GM19328 (cell line): ENCODE data around the gene CASQ2.
A peak's percentile ranks its signal among the peaks of the same experiment; 100 is the strongest.
"Not testable (repeated sequence)": the region's sequence is repeated elsewhere in the genome, so short reads cannot be mapped to it uniquely, and the experiment has no call there.

ENCODE experiments used
- ATAC-seq: cut with Tn5 transposase; IDR thresholded peaks from one replicate; pipeline ENCODE4 v1.9.1; 2021; ENCODE audit warnings: mild to moderate bottlenecking, moderate library complexity; ENCODE audit not compliant: unreplicated experiment

Gene CASQ2

DNA sequence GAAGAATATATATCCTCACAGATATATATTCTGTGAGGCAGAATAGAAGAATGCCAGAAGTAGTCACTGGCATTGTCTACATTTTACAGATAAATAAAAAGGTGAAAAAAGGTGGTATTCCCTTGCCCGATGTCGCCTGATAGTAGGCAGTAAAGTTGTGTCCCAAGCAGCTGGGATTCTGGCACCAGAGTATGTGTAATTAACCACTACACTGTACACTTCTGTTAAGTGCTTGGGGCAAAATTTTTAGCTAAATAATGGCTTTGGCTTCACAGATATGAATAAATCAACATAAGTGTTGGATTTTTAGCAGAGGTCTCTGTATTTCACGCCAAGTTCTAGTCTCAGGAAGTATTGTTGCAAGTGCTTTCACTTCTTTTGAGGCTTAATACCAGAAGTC, 13.3 kb upstream of the CASQ2 start:
- no peak for ATAC-seq

DNA sequence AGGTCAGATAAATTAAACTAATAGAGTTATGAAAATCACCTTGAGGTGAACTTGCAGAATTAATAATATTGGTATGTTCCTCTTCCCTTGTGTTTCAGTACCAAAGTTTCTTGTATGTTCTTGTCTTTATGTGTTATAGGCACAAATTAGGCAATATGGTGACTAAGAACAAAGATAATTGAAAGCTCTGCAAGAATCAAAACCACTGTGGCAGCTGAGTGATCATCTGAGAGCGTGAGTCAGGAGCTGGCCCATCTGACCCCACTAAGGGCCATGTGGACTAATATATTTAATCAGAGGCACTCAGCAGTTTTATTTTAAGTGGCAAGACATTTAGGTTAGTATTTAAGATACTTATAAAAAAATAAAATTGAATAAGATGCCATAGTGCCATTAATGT, 12.8 kb upstream of the CASQ2 start:
- ATAC-seq = no peak

DNA sequence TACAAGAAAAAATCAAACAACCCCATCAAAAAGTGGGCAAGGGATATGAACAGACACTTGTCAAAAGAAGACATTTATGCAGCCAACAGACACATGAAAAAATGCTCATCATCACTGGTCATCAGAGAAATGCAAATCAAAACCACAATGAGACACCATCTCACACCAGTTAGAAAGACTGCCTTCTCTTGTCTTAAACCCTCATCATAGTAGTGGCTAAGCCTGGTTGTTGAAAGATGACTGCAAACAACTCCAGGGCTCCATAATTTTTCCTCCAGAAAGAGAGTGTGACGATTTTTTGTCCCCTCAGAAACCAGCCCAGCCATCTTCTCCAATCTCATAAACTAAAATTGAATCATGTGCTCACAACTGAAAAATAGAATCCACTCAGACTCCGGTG, 12.1 kb upstream of the CASQ2 start:
- not testable (repeated sequence) for ATAC-seq

- not testable (repeated sequence) for ATAC-seq
Measured at GRCh38 chr1:115779075-115779474, 10.6 kb upstream of the CASQ2 start.

GRCh38 chr1:115771847-115772457, 3.4 kb upstream of the CASQ2 start:
- peak; percentile 84 for ATAC-seq

DNA sequence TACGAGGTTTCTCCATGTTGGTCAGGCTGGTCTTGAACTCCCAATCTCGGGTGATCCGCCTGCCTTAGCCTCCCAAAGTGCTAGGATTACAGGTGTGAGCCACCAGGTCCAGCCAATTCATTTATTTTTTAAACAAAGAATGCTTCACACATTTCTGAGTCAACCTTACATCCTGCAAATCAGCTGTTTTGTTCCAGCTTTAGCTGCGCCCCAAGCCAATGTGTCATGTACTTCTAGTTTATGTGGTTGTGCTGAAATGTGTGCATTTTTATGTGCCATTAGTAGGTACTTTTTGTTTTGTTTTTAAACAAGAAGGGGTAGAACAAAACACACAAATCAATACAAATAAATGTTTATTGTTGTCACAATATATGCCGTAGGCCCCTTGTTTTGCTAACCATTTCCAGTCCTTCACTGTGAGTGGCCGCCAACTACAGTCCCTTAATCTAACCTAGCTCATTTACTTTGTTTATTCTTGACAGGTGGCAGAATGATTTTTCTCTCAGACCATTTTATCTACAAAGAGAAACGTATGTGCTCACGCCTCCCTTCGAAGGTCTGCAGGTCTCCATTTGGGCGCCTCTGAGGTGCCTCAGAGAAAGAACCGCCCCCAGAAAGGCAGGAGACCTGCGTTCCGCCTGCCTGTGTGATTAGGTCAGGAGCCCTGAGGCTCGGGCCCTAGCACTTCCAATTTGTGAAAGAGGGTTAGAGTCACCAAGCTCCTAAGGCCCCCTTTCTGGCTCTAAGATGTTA, 2.8 kb upstream of the CASQ2 start:
- peak; percentile 20 for ATAC-seq

DNA sequence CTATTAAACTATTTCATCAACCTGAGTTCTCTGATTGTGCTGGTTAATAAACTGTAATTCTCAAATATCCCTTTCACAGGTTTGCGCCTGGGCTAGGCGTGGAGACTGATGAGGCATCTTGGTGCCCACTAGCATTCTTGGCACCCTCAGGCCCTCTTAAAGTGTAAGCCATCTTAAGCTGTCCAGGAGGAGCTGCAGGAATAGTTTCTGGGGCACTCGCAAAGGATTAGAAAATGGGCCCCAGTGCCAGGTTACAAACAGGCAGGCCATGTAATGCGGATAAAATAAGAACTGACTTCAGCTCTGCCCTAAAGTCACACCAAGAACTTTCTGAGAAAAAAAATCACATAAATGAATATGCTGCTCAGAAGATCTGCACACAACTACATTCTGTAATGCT, 1.1 kb downstream of the CASQ2 start:
- no peak for ATAC-seq

DNA sequence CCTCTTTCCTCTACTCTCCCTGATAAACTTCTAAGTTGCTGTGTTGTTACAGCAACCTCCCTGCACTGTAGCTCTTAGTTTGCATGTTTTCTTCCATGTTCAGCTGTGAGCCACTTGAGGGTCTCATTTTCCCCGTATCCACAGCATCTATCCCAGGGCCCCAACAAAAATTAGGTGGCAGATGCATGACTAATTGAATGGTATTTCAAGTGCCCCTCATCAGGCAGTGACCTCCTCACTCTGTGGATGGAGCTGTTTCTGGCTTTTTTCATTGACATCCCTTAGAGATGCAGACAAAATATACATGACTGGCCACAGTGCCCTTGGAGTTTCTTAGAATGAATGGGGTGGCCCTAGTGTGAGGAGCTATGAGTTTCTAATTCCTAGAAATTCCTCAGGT, 3.4 kb downstream of the CASQ2 start:
- ATAC-seq = no peak

DNA sequence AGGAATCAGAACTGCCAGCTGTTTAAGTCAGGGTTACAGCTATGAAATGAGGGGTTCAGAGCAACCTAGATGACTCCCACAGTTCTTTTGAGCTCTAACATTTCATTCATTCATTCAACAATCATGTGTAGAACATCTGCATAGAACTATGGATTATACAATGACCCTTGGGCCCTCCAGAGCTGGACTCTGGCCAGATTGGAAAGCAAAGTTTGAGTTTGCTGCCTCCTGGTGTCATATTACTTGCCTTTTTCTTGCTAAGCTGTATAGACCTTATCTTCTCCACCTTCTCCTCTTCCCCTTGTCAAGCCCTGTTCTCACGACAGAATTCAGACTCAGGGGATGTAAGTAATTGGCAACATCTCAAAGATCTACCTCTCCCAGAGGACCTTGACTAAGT, 4.0 kb downstream of the CASQ2 start:
- ATAC-seq = no peak

DNA sequence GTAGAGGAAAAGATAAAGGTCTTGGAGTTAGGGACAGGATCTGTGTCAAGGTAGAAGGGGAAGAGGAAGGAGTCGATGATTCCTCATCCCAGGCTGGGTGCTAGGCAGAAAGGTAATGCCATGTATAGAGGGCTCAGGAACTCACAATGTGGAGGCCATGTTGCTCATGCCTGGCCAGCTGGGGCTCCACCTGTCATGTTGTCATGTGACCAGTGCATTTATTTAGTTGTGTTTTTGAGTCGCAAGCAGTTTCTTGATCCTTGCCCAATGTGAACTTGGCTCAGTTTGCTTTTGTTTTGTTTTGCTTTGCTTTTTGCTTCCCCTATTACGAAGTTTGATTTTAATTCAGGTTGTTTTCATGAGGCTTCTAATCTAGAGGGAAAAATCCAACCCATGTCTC, 5.7 kb downstream of the CASQ2 start:
- no peak for ATAC-seq

GRCh38 chr1:115761601-115762302, 6.8 kb downstream of the CASQ2 start:
- ATAC-seq = no peak

DNA sequence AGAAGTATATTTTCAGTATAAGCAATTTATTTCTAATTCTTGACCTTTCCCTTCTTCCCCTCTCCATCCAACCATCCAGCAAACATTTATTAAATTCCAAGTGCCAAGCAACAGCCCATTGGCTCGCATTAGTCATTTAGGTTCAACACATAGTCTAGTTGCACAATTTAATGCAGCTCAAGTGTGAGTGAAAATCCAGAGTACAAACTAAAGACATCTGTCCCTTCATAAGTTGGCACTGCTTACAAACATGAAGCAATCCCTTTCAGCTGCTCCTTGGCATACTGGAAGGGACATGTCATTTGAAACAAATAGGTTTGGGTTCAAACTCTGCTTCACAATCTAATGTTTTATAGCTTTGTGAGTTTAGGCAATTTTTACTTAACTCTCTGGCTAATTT, 10.7 kb downstream of the CASQ2 start:
- no peak for ATAC-seq

- no peak for ATAC-seq
Measured at GRCh38 chr1:115757326-115757725, 11.2 kb downstream of the CASQ2 start.

DNA sequence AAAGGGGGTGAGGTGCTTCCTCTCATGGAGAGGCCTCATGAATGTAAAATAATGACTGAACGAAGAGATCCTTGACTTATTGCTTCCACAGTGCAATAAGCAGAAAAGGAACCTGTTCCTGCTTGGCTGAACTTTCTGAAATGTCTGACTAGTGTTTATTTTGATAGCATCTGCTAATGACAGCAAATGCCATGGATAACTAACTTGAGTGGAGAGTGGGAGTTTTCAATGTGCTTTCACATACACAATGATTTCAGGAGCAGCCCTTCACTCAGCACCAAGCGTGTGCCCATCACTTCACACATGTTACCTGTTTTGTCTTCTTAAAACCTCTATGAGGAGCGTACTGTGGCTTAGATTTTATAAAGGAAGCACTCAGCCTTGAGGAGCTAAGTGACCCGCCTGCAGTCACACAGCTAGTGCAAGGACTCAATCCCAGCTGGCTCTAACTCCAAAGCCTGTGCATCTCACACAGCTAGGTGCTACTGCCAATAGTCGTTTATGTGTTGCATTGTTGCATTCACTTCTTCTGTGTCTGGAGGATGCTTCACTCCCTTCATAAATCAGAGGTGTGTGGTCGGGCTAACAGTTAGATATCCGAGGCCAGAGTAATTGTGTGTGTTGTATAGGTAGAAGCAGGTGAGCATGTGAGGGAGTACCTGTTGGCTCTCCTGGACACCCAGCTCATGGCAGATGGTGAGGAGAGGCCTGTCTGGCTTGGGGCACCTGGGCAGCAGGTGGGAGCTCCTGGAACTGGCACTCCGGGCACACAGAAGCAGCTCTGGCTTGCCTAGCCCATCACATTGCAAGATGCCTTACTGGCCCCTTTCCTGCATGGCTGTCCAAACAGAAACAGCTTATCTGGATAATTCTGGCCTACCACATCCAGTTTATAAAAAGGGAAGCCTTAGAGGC, 12.8 kb downstream of the CASQ2 start:
- no peak for ATAC-seq

DNA sequence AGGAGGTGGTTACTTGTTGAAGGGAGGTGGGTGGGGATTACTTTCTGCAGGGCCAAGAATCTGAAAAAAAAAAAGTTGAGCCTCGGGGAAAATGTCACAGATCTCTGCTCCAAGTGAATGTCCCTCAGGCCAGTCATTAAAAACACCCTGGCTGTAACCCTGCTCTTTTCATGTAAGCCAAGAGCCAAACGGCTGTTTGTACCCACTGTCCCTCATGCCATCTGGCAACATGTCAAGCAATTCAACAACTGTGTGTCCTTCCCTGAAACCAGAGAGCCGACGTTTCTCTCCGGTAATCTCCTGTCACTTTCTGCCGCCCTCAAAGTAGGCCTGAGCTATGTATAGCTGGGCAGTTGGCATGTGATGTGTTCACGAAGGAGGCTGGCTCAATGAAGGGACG, 14.7 kb downstream of the CASQ2 start:
- ATAC-seq = no peak

DNA sequence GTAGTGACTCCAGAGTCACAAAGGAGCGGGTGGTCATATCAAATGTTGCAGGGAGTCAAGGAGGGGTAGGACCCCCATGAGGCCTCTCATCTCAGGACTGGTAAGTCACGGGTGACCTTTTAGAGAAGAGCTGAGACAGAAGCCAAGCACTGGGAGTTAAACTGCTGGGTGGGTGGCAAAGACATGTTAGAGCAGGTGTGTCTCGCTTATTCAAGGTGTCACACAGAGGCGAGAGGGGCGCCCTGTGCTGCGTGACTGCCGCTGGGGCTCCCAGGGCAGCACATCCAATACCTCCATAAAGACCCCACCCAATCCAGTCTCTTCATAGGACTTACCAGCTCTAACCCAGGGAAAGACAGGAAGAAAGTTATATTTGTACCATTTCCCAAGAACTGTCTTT, 15.2 kb downstream of the CASQ2 start:
- no peak for ATAC-seq

GRCh38 chr1:115748401-115749150, 19.9 kb downstream of the CASQ2 start:
- ATAC-seq = no peak

DNA sequence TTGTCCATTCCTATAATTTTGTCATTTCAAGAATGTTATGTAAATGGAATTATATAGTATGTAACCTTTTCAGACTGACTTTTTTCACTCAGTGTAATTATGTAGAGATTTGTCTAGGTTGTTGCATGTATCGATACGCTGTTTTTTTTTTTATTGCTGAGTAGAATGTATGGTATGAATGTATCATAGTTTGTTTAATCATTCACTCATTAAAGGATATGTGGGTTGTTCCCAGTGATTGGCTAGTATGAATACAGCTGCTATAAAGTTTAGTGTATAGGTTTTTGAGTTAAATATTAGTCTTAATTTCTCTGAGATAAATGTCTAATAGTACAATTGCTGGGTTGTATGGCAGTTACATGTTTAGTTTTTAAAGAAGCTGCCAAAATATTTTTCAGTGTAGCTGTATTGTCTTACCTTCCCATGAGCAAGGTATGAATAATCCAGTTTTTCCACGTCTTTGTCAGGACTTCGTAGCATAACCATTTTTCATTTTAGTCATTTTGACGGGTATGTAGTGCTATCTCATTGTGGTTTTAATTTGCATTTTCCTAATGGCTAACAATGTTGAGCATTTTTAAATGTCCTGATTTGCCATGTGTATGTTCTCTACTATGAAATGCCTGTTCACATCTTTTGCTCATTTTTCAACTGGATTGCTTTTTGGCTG, 22.4 kb downstream of the CASQ2 start:
- ATAC-seq = no peak

- no peak for ATAC-seq
Measured at GRCh38 chr1:115744646-115745275, 23.8 kb downstream of the CASQ2 start.
